OCI-LY1 (cell line): ENCODE measurements around the gene RAB3IL1.

Experiments
- H2AFZ ChIP-seq: fragments of 200-600 bp; sonication (generic), shearing (Covaris generic); 2 replicates; pipeline ENCODE4 v1.6.0; 2014; ENCODE audit warnings: antibody characterized with exemption, mild to moderate bottlenecking, low read length
- H3F3A ChIP-seq: fragments of 200-600 bp; sonication (generic), shearing (Covaris generic); 2 replicates; pipeline ENCODE4 v1.6.0; 2014; ENCODE audit warnings: mild to moderate bottlenecking, antibody characterized with exemption, low read length, moderate library complexity; ENCODE audit not compliant: insufficient read depth
- H3K27ac ChIP-seq: fragments of 200-600 bp; sonication (generic); 2 replicates; pipeline ENCODE4 v1.5.1; 2014; ENCODE audit warnings: low read length, mixed run types, mild to moderate bottlenecking, low read depth; ENCODE audit not compliant: poor library complexity, severe bottlenecking
- H3K27me3 ChIP-seq: fragments of 200-600 bp; sonication (generic); 2 replicates; pipeline ENCODE4 v1.6.0; 2014; ENCODE audit warnings: antibody characterized with exemption, mild to moderate bottlenecking, low read length, moderate library complexity; ENCODE audit not compliant: insufficient read depth
- H3K36me3 ChIP-seq: fragments of 200-600 bp; sonication (generic); 2 replicates; pipeline ENCODE4 v1.6.1; 2014; ENCODE audit warnings: mild to moderate bottlenecking, antibody characterized with exemption, low read length, moderate library complexity, mixed read lengths; ENCODE audit not compliant: insufficient read depth
- H3K4me1 ChIP-seq: fragments of 200-600 bp; sonication (generic); 2 replicates; pipeline ENCODE4 v1.5.1; 2014; ENCODE audit warnings: mild to moderate bottlenecking, low read length, moderate library complexity; ENCODE audit not compliant: insufficient read depth, severe bottlenecking
- H3K4me2 ChIP-seq: fragments of 200-600 bp; sonication (generic), shearing (Covaris generic); 2 replicates; pipeline ENCODE4 v1.6.1; 2014; ENCODE audit warnings: low read length
- H3K4me3 ChIP-seq: fragments of 200-600 bp; sonication (generic); 2 replicates; pipeline ENCODE4 v1.5.1; 2014; ENCODE audit warnings: low read length, low read depth, mild to moderate bottlenecking, mixed read lengths; ENCODE audit not compliant: poor library complexity, severe bottlenecking
- H3K79me2 ChIP-seq: fragments of 200-600 bp; shearing (Covaris generic); 2 replicates; pipeline ENCODE4 v1.6.1; 2016; ENCODE audit warnings: mixed run types, low read length, mixed read lengths; ENCODE audit not compliant: insufficient read depth
- H3K9ac ChIP-seq: fragments of 200-600 bp; sonication (generic), shearing (Covaris generic); 2 replicates; pipeline ENCODE4 v1.6.1; 2014; ENCODE audit warnings: mild to moderate bottlenecking, low read length, mixed read lengths
- H3K9me2 ChIP-seq: fragments of 200-600 bp; sonication (generic), shearing (Covaris generic); 2 replicates; pipeline ENCODE4 v1.6.1; 2014; ENCODE audit warnings: low read depth, mild to moderate bottlenecking, low read length, mixed read lengths
- H3K9me3 ChIP-seq: fragments of 200-600 bp; shearing (Covaris generic); 2 replicates; pipeline ENCODE4 v1.6.1; 2014; ENCODE audit warnings: low read length, mixed read lengths
- H4K20me1 ChIP-seq: fragments of 200-600 bp; sonication (generic), shearing (Covaris generic); 2 replicates; pipeline ENCODE4 v1.6.0; 2016; ENCODE audit warnings: mild to moderate bottlenecking, low read length; ENCODE audit not compliant: insufficient read depth
- EZH2 ChIP-seq: fragments of 200-600 bp; sonication (generic), shearing (Covaris generic); IDR thresholded peaks from 2 replicates; pipeline ENCODE4 v1.8.0; 2017; ENCODE audit warnings: borderline replicate concordance, mixed run types, mild to moderate bottlenecking, antibody characterized with exemption, low read length, moderate library complexity, mixed read lengths
- TF ChIP-seq, protein P1 (sequence below): fragments of 200-600 bp; sonication (generic), shearing (Covaris generic); IDR thresholded peaks from 2 replicates; pipeline ENCODE4 v1.5.1; 2017; ENCODE audit warnings: mild to moderate bottlenecking, antibody characterized with exemption, low read length, moderate library complexity, mixed read lengths

RAB3IL1 gene

GRCh38 chr11:61921446-61921845 lies 4.1 kb upstream of the RAB3IL1 start:
- H3K9me2 ChIP-seq: no peaks in the 10 kb centered on the region
- no peaks in the 10 kb centered on the region for H3K36me3 ChIP-seq
- H2AFZ ChIP-seq: no peak overlapping the region
- H4K20me1 ChIP-seq: no peaks in the 10 kb centered on the region
- peaks cover 5% of the 10 kb centered on the region; the same call in 1 of the 2 replicates for H3K27me3 ChIP-seq
- H3K9ac ChIP-seq: no peak overlapping the region
- no peaks in the 10 kb centered on the region for H3F3A ChIP-seq
- no peak overlapping the region for H3K27ac ChIP-seq
- H3K9me3 ChIP-seq: no peaks in the 10 kb centered on the region
- TF ChIP-seq, protein P1, sequence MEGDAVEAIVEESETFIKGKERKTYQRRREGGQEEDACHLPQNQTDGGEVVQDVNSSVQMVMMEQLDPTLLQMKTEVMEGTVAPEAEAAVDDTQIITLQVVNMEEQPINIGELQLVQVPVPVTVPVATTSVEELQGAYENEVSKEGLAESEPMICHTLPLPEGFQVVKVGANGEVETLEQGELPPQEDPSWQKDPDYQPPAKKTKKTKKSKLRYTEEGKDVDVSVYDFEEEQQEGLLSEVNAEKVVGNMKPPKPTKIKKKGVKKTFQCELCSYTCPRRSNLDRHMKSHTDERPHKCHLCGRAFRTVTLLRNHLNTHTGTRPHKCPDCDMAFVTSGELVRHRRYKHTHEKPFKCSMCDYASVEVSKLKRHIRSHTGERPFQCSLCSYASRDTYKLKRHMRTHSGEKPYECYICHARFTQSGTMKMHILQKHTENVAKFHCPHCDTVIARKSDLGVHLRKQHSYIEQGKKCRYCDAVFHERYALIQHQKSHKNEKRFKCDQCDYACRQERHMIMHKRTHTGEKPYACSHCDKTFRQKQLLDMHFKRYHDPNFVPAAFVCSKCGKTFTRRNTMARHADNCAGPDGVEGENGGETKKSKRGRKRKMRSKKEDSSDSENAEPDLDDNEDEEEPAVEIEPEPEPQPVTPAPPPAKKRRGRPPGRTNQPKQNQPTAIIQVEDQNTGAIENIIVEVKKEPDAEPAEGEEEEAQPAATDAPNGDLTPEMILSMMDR: no peak
- TF ChIP-seq EZH2: no peak
- no peaks in the 10 kb centered on the region for H3K79me2 ChIP-seq
- no peak overlapping the region for H3K4me2 ChIP-seq
- no peaks in the 10 kb centered on the region for H3K4me1 ChIP-seq
- H3K4me3 ChIP-seq: no peak overlapping the region

GRCh38 chr11:61919705-61920631 lies 2.6 kb upstream of the RAB3IL1 start:
- TF ChIP-seq, protein P1: no peak
- no peak for TF ChIP-seq EZH2
- Histone ChIP-seq H4K20me1 (no peaks in the 10 kb centered on the region), H3K4me3 (no peak overlapping the region), H3K9me3 (no peaks in the 10 kb centered on the region), H3K9ac (no peak overlapping the region), H2AFZ (no peak overlapping the region), H3K9me2 (no peaks in the 10 kb centered on the region), H3F3A (no peaks in the 10 kb centered on the region), H3K36me3 (no peaks in the 10 kb centered on the region), H3K4me2 (no peak overlapping the region), H3K27me3 (peaks cover 9% of the 10 kb centered on the region; the same call in 1 of the 2 replicates), H3K27ac (no peak overlapping the region), H3K79me2 (no peaks in the 10 kb centered on the region), H3K4me1 (no peaks in the 10 kb centered on the region)

DNA sequence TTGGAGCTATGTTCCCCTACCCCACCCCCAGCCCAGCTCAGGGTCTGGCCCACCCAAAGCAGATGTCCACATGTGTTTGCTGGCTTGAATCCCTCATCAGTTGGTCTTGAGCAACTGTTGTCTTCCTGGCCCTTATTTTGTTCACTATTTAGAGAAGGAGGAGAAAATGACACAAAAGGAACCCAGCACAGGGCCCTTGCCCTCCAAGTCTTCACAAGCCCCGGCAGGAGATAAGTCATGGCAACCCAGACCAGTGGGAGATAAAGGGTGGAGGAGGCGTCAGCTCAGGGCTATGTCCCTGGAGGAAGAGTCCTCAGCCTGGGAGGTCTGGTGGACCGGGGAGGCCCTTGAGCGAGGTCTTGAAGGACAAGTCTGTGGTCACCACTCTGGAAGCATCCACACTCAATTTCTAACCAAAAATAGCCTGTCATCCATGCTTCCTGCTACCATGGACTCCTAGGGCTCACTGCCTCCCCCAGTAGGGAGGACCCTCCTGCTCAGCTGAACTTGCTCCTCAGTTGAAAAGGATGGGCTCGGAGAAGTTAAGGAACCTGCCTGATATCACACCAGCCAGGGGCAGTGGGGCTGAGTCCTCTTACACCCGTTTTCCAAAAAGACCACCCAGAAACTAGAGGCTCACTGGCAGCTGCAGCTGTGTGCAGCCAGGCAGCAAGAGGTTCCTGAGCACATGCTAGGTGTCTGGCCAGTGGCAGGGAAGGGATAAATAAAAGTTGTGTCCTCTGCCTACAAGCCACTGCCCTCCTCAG lies 1.8 kb upstream of the RAB3IL1 start:
- TF ChIP-seq EZH2: no peak
- TF ChIP-seq, protein P1: no peak
- no peak overlapping the region for H2AFZ ChIP-seq
- H3K79me2 ChIP-seq: no peaks in the 10 kb centered on the region
- no peaks in the 10 kb centered on the region for H3K9me2 ChIP-seq
- no peaks in the 10 kb centered on the region for H3F3A ChIP-seq
- H3K4me3 ChIP-seq: no peak overlapping the region
- H4K20me1 ChIP-seq: no peaks in the 10 kb centered on the region
- H3K9me3 ChIP-seq: no peaks in the 10 kb centered on the region
- no peaks in the 10 kb centered on the region for H3K4me1 ChIP-seq
- H3K9ac ChIP-seq: no peak overlapping the region
- no peak overlapping the region for H3K4me2 ChIP-seq
- no peak overlapping the region for H3K27ac ChIP-seq
- peaks cover 10% of the 10 kb centered on the region; the same call in 1 of the 2 replicates for H3K27me3 ChIP-seq
- H3K36me3 ChIP-seq: no peaks in the 10 kb centered on the region
